Astrocyte (in vitro differentiated cells and primary cell): ENCODE measurements around the gene EIF4G3.

Experiments
- EZH2 ChIP-seq: IDR thresholded peaks from 2 replicates; pipeline ENCODE4 v1.6.1; 2012; ENCODE audit warnings: mild to moderate bottlenecking, low read length, inconsistent platforms; ENCODE audit not compliant: insufficient read depth
- TF ChIP-seq, protein P1 (sequence below): IDR thresholded peaks from 2 replicates; pipeline ENCODE4 v1.5.1; 2011; ENCODE audit warnings: low read depth, mild to moderate bottlenecking, inconsistent platforms, low read length, moderate library complexity; ENCODE audit not compliant: insufficient read depth

DNA sequence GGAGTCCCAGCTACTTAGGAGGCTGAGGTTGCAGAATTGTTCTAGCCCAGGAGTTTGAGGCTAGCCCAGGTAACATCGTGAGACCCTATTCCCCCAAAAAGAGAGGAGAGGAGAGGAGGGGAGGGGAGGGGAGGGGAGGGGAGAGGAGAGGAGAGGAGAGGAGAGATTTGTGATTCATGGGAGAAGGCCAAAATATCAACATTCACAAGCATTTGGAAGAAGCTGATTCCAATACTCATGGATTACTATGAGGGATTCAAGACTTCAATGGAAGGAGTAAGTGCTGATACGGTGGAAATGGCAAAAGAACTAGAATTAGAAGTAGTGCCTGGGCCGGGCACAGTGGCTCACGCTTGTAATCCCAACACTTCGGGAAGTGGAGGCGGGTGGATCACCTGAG lies 187.8 kb downstream of the EIF4G3 start:
- TF ChIP-seq, protein P1, sequence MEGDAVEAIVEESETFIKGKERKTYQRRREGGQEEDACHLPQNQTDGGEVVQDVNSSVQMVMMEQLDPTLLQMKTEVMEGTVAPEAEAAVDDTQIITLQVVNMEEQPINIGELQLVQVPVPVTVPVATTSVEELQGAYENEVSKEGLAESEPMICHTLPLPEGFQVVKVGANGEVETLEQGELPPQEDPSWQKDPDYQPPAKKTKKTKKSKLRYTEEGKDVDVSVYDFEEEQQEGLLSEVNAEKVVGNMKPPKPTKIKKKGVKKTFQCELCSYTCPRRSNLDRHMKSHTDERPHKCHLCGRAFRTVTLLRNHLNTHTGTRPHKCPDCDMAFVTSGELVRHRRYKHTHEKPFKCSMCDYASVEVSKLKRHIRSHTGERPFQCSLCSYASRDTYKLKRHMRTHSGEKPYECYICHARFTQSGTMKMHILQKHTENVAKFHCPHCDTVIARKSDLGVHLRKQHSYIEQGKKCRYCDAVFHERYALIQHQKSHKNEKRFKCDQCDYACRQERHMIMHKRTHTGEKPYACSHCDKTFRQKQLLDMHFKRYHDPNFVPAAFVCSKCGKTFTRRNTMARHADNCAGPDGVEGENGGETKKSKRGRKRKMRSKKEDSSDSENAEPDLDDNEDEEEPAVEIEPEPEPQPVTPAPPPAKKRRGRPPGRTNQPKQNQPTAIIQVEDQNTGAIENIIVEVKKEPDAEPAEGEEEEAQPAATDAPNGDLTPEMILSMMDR = no peak
- TF ChIP-seq EZH2 = no peak
